GM06990 (cell line): ENCODE data around the gene BSND.
"Not testable (repeated sequence)": the region's sequence is repeated elsewhere in the genome, so short reads cannot be mapped to it uniquely, and the experiment has no call there.

ENCODE experiments used
- DNase-seq: peaks from one replicate; pipeline ENCODE4 v3.0.0-alpha.2; 2011; ENCODE audit not compliant: insufficient read length; ENCODE audit errors: extremely low read depth
- H3K27me3 ChIP-seq: replicated peaks from 2 replicates; pipeline ENCODE4 v1.6.0; 2011; ENCODE audit warnings: low read length; ENCODE audit not compliant: control insufficient read depth, insufficient read depth
- H3K36me3 ChIP-seq: 2 replicates; pipeline ENCODE4 v1.5.1; 2011; ENCODE audit warnings: low read length; ENCODE audit not compliant: control insufficient read depth, insufficient read depth
- H3K4me3 ChIP-seq: replicated peaks from 2 replicates; pipeline ENCODE4 v1.5.1; 2011; ENCODE audit warnings: low read depth, mild to moderate bottlenecking, control low read depth, low read length
- TF ChIP-seq, protein P1 (sequence below): IDR thresholded peaks from 2 replicates; pipeline ENCODE4 v1.5.1; 2011; ENCODE audit warnings: low read length, control low read depth, mild to moderate bottlenecking, inconsistent platforms; ENCODE audit not compliant: insufficient read depth, poor library complexity, severe bottlenecking

The BSND gene

DNA sequence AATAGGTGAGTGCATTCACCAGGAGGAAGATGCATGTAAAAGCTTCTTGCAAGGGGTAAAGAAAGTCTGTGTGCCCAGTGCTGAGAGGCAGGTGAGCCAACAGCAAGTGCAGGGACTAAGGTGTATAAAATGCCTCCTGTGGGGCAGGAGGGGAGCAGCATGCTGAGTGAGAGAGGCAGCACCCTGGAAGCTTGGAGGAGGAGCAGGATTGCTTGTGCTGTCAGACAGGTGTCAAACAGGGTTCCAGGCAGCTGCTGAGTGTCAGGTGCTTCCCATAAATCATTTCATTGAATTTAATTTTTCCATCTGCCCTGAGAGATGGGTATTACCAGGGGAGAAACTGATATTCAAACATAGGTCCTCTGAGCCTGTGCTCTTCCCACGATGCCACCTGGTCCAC, 13.9 kb downstream of the BSND start:
- TF ChIP-seq, protein P1, sequence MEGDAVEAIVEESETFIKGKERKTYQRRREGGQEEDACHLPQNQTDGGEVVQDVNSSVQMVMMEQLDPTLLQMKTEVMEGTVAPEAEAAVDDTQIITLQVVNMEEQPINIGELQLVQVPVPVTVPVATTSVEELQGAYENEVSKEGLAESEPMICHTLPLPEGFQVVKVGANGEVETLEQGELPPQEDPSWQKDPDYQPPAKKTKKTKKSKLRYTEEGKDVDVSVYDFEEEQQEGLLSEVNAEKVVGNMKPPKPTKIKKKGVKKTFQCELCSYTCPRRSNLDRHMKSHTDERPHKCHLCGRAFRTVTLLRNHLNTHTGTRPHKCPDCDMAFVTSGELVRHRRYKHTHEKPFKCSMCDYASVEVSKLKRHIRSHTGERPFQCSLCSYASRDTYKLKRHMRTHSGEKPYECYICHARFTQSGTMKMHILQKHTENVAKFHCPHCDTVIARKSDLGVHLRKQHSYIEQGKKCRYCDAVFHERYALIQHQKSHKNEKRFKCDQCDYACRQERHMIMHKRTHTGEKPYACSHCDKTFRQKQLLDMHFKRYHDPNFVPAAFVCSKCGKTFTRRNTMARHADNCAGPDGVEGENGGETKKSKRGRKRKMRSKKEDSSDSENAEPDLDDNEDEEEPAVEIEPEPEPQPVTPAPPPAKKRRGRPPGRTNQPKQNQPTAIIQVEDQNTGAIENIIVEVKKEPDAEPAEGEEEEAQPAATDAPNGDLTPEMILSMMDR = no peak
- no peak for DNase-seq
- H3K36me3 ChIP-seq = no peaks in the 10 kb centered on the region
- no peaks in the 10 kb centered on the region; the same call in 1 of the 2 replicates for H3K27me3 ChIP-seq
- no peak overlapping the region for H3K4me3 ChIP-seq

DNA sequence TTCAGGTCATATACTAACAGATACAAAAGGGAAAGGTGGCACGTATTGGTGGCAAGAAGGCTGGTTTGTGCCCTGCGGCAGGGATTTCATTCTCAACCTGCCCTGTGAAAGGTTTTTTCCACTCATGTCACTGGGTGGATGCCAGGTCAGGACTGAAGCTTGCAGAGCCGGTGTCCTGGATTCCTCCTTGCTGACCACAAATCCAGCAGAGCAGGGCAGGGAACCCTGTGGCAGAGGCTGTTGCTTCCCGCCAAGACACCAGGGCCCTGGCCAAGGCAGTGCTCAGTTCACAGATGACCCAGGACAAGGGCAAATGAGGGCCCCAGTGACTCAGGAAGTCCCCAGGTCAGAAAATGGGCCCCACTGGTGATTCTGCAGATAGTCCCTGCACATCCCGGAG, 16.4 kb downstream of the BSND start:
- H3K27me3 ChIP-seq = no peaks in the 10 kb centered on the region; the same call in 1 of the 2 replicates
- H3K36me3 ChIP-seq = no peaks in the 10 kb centered on the region
- H3K4me3 ChIP-seq = no peak overlapping the region
- TF ChIP-seq, protein P1 = no peak
- no peak for DNase-seq

DNA sequence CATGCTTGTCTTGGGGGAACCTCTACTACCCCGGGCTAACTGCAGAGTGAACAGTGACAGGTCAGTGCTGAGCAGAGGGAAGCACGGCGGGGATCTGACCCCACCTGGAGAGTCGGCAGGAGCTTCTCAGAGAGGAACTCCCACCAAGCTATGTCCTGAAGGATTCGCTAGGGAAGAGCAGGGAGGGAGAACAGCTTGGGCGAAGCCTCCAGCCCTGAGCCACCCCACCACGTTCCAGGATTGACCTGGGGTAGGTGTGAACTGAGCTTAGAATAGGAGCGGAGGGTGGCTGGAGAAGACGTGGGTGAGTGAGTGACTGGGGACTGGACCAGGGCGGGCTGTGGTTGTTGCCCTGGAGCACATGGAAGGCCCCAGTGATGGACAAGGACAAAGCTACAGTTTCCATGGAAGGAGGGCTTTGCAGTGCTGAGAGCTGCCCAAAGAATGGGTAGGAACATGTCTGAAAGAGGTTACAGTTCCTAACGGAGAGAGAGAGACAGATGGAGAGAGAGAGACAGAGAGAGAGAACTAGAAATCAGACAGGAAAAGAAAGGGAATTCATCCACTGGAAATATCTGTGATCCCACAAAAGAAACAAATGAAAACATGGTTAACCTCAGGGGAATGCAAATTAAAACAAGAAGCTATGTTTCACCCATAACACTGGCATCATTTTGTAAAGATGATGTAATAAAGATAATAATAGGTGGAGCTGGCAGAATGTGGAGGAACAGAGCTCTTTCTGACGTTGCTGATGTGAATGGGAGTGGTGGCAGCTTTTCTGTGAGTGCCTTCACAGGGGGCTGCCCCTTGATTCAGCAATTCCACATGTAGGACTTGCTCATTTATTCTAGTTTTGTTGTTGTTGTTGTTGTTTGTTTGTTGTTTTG, 17.2 kb downstream of the BSND start:
- no peaks in the 10 kb centered on the region; the same call in 1 of the 2 replicates for H3K27me3 ChIP-seq
- no peak overlapping the region for H3K4me3 ChIP-seq
- H3K36me3 ChIP-seq = no peaks in the 10 kb centered on the region
- no peak for DNase-seq
- TF ChIP-seq, protein P1 = no peak

DNA sequence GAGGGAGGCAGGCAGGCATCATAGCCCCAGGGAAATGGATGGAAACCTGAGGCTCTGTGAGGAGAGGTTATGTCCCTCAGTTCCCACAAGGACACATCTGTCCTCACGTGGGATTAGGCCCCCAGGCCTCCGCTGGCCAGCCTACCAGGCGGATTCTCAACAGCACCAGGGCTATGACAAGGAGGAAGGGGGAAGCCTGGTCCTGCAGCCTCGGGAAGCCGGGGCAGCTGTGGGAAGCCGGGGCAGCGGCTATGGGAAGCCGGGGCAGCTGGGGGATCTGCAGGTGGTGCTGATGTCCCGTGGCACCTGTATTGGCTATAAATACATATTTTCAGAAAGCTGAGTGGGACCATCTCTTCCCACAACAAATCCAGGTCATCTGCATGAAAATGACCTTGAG, 19.7 kb downstream of the BSND start:
- Histone ChIP-seq H3K4me3 (no peak overlapping the region), H3K27me3 (no peaks in the 10 kb centered on the region; the same call in 1 of the 2 replicates), H3K36me3 (no peaks in the 10 kb centered on the region)
- DNase-seq = no peak
- TF ChIP-seq, protein P1 = no peak

DNA sequence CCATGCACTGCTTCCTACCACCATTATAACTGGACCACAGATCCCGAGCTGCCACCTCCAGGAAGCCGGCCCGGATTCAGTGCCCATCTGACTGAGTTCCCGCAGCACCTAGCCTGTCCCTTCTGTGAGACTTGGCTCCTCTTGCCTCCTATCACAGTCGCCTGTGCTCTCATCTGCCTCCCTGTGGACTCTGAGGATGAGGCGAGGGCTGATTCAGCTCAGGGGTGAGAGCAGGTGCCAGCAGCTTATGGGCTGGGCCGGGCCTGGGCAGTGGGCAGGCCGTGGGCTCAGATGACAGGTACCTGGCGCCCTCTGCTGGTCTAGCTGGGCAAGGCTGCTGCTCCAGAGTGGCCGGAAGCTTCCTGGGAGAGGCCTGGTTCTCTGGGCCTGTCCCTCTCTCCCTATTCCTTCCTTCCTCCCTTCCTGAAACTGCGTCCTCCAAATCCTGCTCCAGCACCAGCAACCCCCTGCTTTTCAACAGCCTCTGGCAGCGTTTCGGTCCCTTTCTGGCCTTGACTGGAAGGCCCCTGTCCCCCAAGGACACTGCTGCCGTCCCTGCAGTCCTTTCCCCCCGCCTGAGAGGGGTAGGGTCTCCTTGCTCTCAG, 23.3 kb downstream of the BSND start:
- H3K27me3 ChIP-seq = no peaks in the 10 kb centered on the region
- no peak overlapping the region for H3K4me3 ChIP-seq
- DNase-seq = peak; percentile 45
- no peaks in the 10 kb centered on the region for H3K36me3 ChIP-seq
- TF ChIP-seq, protein P1 = peak; percentile 95

DNA sequence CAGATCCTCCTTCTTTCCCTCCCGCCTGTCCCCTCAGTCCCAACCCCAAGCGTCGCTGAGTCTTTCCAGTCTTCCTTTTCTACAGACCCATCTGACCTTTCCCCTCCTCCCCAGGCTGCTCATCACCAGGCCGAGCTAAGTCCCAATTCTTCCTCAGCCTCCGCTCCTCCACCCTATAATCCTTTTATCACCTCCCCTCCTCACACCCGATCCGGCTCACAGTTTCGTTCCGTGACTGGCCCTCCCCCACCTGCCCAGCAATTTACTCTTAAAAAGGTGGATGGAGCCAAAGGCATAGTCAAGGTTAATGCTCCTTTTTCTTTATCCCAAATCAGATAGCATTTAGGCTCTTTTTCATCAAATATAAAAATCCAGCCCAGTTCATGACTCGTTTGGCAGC, 25.4 kb downstream of the BSND start:
- not testable (repeated sequence) for H3K36me3 ChIP-seq, H3K4me3 ChIP-seq, H3K27me3 ChIP-seq, DNase-seq

DNA sequence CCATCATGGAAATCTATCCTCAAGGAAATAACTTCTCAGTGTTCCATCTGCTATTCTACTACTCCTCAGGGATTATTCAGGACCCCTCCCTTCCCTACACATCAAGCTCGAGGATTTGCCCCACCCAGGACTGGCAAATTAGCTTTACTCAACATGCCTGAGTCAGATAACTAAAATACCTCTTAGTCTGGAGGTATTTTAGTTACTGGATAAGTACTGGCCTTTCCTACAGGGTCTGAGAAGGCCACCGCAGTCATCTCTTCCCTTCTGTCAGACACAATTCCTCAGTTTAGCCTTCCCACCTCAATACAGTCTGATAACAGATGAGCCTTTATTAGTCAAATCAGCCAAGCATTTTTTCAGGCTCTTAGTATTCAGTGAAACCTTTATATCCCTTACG, 27.9 kb downstream of the BSND start:
- H3K27me3 ChIP-seq, DNase-seq, H3K4me3 ChIP-seq, H3K36me3 ChIP-seq: not testable (repeated sequence)

DNA sequence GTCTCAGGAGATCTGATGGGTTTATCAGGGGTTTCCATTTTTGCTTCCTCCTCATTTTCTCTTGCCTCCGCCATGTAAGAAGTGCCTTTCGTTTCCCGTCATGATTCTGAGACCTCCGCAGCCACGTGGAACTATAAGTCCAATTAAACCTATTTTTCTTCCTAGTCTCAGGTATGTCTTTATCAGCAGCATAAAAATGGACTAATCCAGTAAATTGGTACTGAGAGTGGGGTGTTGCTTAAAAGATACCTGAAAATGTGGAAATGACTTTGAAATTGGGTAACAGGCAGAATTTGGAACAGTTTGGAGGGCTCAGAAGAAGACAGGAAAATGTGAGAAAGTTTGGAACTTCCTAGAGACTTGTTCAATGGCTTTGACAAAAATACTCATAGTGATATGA, 32.4 kb downstream of the BSND start:
- not testable (repeated sequence) for H3K4me3 ChIP-seq, DNase-seq, H3K27me3 ChIP-seq, H3K36me3 ChIP-seq
